CD4-positive, alpha-beta T cell (primary cell): ENCODE data around the gene RABL3. TPM values are rescaled to one million over a fixed set of nuclear protein-coding genes. Genes with fewer than 3 reads are reported as not detected.

Source experiments
- ATAC-seq: fragments of 200-7000 bp; cut with Tn5 transposase; one replicate; pipeline ENCODE4 v1.10.0; 2022; ENCODE audit warnings: mild to moderate bottlenecking; ENCODE audit not compliant: poor library complexity
- CTCF ChIA-PET: fragments of 350-600 bp; sonication (Branson Sonifier 250); formaldehyde crosslinking; loops from one replicate; lab custom pipeline; 2021; ENCODE audit warnings: antibody characterized with exemption, inconsistent platforms; lab: Charles Lee
- POLR2A ChIA-PET: fragments of 350-600 bp; sonication (Branson Sonifier 250); formaldehyde crosslinking; loops from one replicate; lab custom pipeline; 2021; ENCODE audit warnings: antibody characterized with exemption, inconsistent platforms; lab: Charles Lee
- DNase-seq, 14 experiments: peaks; one replicate each; pipeline ENCODE4 v3.0.0-alpha.2; 2013 to 2020; ENCODE audit warnings: mixed read lengths in 2 of 14
- H3K27ac ChIP-seq, 2 donors: one replicate each; pipeline versions ENCODE4 v1.5.1 to v1.7.0; 2013; ENCODE audit warnings: low read length in 2 of 2, low read depth in 1 of 2, mild to moderate bottlenecking in 1 of 2
- H3K27me3 ChIP-seq, 2 experiments: 1 replicate in 1 of 2; 2 replicates in 1 of 2; pipeline versions ENCODE4 v1.6.1 to v1.7.0; 2013; ENCODE audit warnings: low read length in 2 of 2, control low read depth in 1 of 2, mild to moderate bottlenecking in 1 of 2, moderate library complexity in 1 of 2; ENCODE audit not compliant: insufficient read depth in 2 of 2, control insufficient read depth in 1 of 2
- H3K36me3 ChIP-seq: one replicate; pipeline ENCODE4 v1.6.1; 2013; ENCODE audit warnings: low read length, control low read depth; ENCODE audit not compliant: insufficient read depth
- H3K4me1 ChIP-seq: one replicate; pipeline ENCODE4 v1.6.1; 2013; ENCODE audit warnings: low read length, control low read depth; ENCODE audit not compliant: insufficient read depth
- H3K4me3 ChIP-seq: one replicate; pipeline ENCODE4 v1.5.1; 2013; ENCODE audit warnings: mild to moderate bottlenecking, low read length, moderate library complexity
- H3K9me3 ChIP-seq, 2 experiments: 1 replicate in 1 of 2; 2 replicates in 1 of 2; pipeline versions ENCODE4 v1.6.1 to v1.7.0; 2013; ENCODE audit warnings: low read length in 2 of 2, mild to moderate bottlenecking in 2 of 2, control low read depth in 1 of 2, moderate library complexity in 1 of 2; ENCODE audit not compliant: control insufficient read depth in 1 of 2, insufficient read depth in 1 of 2
- H3K27ac Mint-ChIP-seq: one replicate; pipeline ENCODE4 v1.8.0; 2020; ENCODE audit warnings: mixed read lengths
- H3K27me3 Mint-ChIP-seq: one replicate; pipeline ENCODE4 v1.8.0; 2021; ENCODE audit warnings: mixed read lengths
- H3K36me3 Mint-ChIP-seq: one replicate; pipeline ENCODE4 v1.8.0; 2021; ENCODE audit warnings: low read depth, mixed read lengths
- H3K4me1 Mint-ChIP-seq: one replicate; pipeline ENCODE4 v1.8.0; 2021; ENCODE audit warnings: low read depth, mixed read lengths
- H3K4me3 Mint-ChIP-seq: one replicate; pipeline ENCODE4 v1.8.0; 2020; ENCODE audit warnings: mild to moderate bottlenecking, mixed read lengths
- H3K9me3 Mint-ChIP-seq: one replicate; pipeline ENCODE4 v1.8.0; 2020; ENCODE audit warnings: mixed read lengths
- intact Hi-C, 2 experiments: fragments of 100-400 bp; cut with DNase I in 1 of 2; cut with micrococcal nuclease in 1 of 2; formaldehyde crosslinking; loops; one replicate each; pipeline versions ENCODE4 v1.15.1 to v1.9.0; 2023 to 2025; cut with DNase I, micrococcal nuclease
- total RNA-seq, 174 experiments: library from RNA in 2 of 174; stranded (reverse) in 2 of 174; gene quantifications; one replicate each; pipeline ENCODE4 v1.2.3 and lab custom pipeline; 2021 to 2026
- TF ChIP-seq, protein P1 (sequence below): fragments of 200-600 bp; IDR thresholded peaks from one replicate; pipeline ENCODE4 v1.8.0; 2022; ENCODE audit warnings: antibody characterized with exemption, mild to moderate bottlenecking

RABL3 gene
- total RNA-seq, 2 experiments from 2014 or later, result 12.9 to 13.6 TPM

DNA sequence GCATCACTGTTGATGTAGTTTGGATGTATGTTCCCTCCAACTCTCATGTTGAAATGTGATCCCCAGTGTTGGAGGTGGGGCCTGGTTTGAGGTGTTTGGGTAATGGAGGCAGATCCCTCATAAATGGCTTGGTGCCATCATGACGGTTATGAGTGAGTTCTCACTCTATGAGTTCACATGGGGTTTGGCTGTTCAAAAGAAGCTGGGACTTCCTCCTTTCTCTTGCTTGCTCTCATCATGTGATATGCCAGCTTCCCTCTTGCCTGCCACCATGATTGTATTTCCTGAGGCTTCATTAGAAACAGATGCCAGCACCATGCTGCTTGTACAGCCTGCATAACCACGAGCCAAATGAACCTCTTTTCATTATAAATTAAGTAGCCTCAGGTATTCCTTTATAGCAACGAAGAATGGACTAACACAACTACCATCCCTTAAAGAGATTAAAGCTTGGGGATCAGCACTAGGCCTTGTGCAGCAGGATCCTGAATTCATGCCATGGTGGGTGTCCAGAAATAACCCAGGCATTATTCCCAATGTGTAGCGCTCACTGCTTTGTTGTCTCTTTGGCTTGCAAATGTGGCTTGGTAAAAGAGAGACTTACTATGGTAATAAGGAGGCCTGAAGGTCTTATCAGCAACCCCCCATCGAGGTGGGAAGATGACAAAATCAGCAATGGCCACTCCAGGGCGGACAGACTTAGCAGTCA lies 104.3 kb downstream of the RABL3 start:
- Mint-ChIP-seq H3K9me3 (peaks cover 3% of the 10 kb centered on the region), H3K36me3 (no peaks in the 10 kb centered on the region), H3K4me3 (no peak overlapping the region), H3K4me1 (peaks cover 16% of the 10 kb centered on the region), H3K27ac (no peak overlapping the region), H3K27me3 (peaks cover 4% of the 10 kb centered on the region)
- CTCF ChIA-PET, result no interaction called here
- H3K4me1 ChIP-seq, result peaks cover 2% of the 10 kb centered on the region
- H3K9me3 ChIP-seq, result no peaks in the 10 kb centered on the region
- intact Hi-C loops, result no loop called here
- no peak overlapping the region for H3K4me3 ChIP-seq
- DNase-seq (peak in 1 of 14 experiments; percentile 3), ATAC-seq (no peak)
- POLR2A ChIA-PET, result no interaction called here
- TF ChIP-seq, protein P1, sequence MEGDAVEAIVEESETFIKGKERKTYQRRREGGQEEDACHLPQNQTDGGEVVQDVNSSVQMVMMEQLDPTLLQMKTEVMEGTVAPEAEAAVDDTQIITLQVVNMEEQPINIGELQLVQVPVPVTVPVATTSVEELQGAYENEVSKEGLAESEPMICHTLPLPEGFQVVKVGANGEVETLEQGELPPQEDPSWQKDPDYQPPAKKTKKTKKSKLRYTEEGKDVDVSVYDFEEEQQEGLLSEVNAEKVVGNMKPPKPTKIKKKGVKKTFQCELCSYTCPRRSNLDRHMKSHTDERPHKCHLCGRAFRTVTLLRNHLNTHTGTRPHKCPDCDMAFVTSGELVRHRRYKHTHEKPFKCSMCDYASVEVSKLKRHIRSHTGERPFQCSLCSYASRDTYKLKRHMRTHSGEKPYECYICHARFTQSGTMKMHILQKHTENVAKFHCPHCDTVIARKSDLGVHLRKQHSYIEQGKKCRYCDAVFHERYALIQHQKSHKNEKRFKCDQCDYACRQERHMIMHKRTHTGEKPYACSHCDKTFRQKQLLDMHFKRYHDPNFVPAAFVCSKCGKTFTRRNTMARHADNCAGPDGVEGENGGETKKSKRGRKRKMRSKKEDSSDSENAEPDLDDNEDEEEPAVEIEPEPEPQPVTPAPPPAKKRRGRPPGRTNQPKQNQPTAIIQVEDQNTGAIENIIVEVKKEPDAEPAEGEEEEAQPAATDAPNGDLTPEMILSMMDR, result no peak
- no peaks in the 10 kb centered on the region for H3K27me3 ChIP-seq
- H3K27ac ChIP-seq, result no peak overlapping the region
- no peaks in the 10 kb centered on the region for H3K36me3 ChIP-seq

DNA sequence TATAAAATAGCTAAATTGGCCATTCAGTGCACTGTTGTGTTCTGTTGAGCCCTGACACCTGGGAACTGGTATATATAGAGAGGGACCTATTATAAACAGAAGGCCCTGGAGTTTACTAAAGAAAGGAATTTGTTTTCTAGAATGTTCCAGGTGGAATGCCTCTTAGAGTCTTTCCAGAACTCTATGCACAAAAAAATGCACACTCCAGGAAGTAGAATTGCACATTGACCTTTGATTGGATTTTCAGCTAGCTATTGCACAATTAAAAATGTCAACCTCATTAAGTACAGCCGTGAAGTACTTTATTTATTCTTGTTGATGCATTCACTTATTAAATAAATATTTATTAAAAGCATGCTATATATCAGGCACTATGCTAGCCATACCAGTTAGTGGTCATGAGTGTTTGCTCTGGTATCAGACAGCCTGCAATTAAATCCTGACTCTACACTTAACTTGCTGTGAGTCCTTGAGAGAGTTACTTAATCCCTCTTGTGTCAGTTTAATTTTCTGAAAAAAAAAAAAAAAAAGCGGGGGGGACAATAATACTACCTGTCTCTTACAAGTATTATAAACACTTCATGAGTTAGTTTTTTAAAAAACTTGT lies 105.4 kb downstream of the RABL3 start:
- no peaks in the 10 kb centered on the region for H3K27me3 Mint-ChIP-seq
- peaks cover 3% of the 10 kb centered on the region for H3K9me3 Mint-ChIP-seq
- ATAC-seq, result no peak
- H3K36me3 Mint-ChIP-seq, result no peaks in the 10 kb centered on the region
- Histone ChIP-seq H3K4me1 (peaks cover 2% of the 10 kb centered on the region), H3K4me3 (no peak overlapping the region), H3K27me3 (no peaks in the 10 kb centered on the region), H3K27ac (no peak overlapping the region), H3K36me3 (no peaks in the 10 kb centered on the region), H3K9me3 (no peaks in the 10 kb centered on the region)
- no peak for DNase-seq
- POLR2A ChIA-PET, result no interaction called here
- intact Hi-C loops, result no loop called here
- TF ChIP-seq, protein P1, result no peak
- peaks cover 16% of the 10 kb centered on the region for H3K4me1 Mint-ChIP-seq
- H3K27ac Mint-ChIP-seq, result no peak overlapping the region
- CTCF ChIA-PET, result no interaction called here
- no peak overlapping the region for H3K4me3 Mint-ChIP-seq

Other genes starting within 250 kb of the RABL3 start
- gene NDUFB4, start 146.2 kb downstream of the RABL3 start, total RNA-seq, result 10 to 100 TPM; 81.3 to 84.0 TPM
- 1 to 10 TPM; 2.0 to 2.9 TPM for gene HGD, start 60.3 kb downstream of the RABL3 start, total RNA-seq
- gene GTF2E1, start 228 bp upstream of the RABL3 start, total RNA-seq, result 1 to 10 TPM; 6.3 to 7.5 TPM
- gene STXBP5L, start 165.7 kb upstream of the RABL3 start, total RNA-seq, result not detected